Common myeloid progenitor, CD34-positive (primary cell): ENCODE data around the gene EPB41L2.

ENCODE experiments used
- CTCF ChIA-PET: fragments of 350-600 bp; sonication (Branson Sonifier 250); formaldehyde crosslinking; loops from one replicate; lab custom pipeline; 2021; ENCODE audit warnings: antibody characterized with exemption; lab: Charles Lee
- POLR2A ChIA-PET: fragments of 350-600 bp; sonication (Branson Sonifier 250); formaldehyde crosslinking; loops from one replicate; lab custom pipeline; 2021; ENCODE audit warnings: antibody characterized with exemption; lab: Charles Lee
- DNase-seq, 3 donors: peaks; one replicate each; pipeline versions ENCODE4 v3.0.0 to v3.0.0-alpha.2; 2013
- H3K27ac ChIP-seq, 2 experiments: 1 replicate in 1 of 2; 2 replicates in 1 of 2; pipeline ENCODE4 v1.7.0; 2013; ENCODE audit warnings: inconsistent platforms in 2 of 2, low read length in 2 of 2, mild to moderate bottlenecking in 2 of 2, low read depth in 1 of 2, moderate library complexity in 1 of 2; ENCODE audit not compliant: severe bottlenecking in 2 of 2, insufficient read depth in 1 of 2, poor library complexity in 1 of 2
- H3K27me3 ChIP-seq, 5 experiments: replicated peaks in 2 of 5; 1 replicate in 3 of 5; 2 replicates in 2 of 5; pipeline versions ENCODE4 v1.6.1 to v1.7.0; 2013; ENCODE audit warnings: low read length in 4 of 5, mild to moderate bottlenecking in 2 of 5, moderate library complexity in 2 of 5, inconsistent platforms in 1 of 5; ENCODE audit not compliant: insufficient read depth in 5 of 5, control insufficient read depth in 4 of 5
- H3K36me3 ChIP-seq, 4 experiments: 1 replicate in 2 of 4; 2 replicates in 2 of 4; pipeline versions ENCODE4 v1.6.1 to v1.7.0; 2013; ENCODE audit warnings: low read length in 3 of 4, control low read depth in 1 of 4, mild to moderate bottlenecking in 1 of 4; ENCODE audit not compliant: control insufficient read depth in 4 of 4, insufficient read depth in 4 of 4
- H3K4me1 ChIP-seq, 4 experiments: 1 replicate in 3 of 4; 2 replicates in 1 of 4; pipeline versions ENCODE4 v1.6.1 to v1.7.1; 2013; ENCODE audit warnings: low read length in 3 of 4, mild to moderate bottlenecking in 3 of 4, control low read depth in 1 of 4, inconsistent platforms in 1 of 4, moderate library complexity in 1 of 4; ENCODE audit not compliant: control insufficient read depth in 4 of 4, insufficient read depth in 4 of 4; ENCODE audit errors: control extremely low read depth in 1 of 4
- H3K4me3 ChIP-seq, 7 experiments: 1 replicate in 4 of 7; 2 replicates in 3 of 7; pipeline versions ENCODE4 v1.5.1 to v1.7.0; 2013; ENCODE audit warnings: mild to moderate bottlenecking in 7 of 7, low read length in 6 of 7, moderate library complexity in 6 of 7, inconsistent platforms in 2 of 7, low read depth in 2 of 7, control low read depth in 1 of 7; ENCODE audit not compliant: insufficient read depth in 4 of 7, control insufficient read depth in 1 of 7; ENCODE audit errors: extremely low read depth in 1 of 7
- H3K9me3 ChIP-seq, 5 experiments: 1 replicate in 4 of 5; 2 replicates in 1 of 5; pipeline versions ENCODE4 v1.6.1 to v1.7.1; 2013; ENCODE audit warnings: low read length in 4 of 5, mild to moderate bottlenecking in 2 of 5, inconsistent platforms in 1 of 5, low read depth in 1 of 5, moderate library complexity in 1 of 5; ENCODE audit not compliant: control insufficient read depth in 4 of 5, insufficient read depth in 2 of 5; ENCODE audit errors: control extremely low read depth in 1 of 5
- WGBS: methylation state at CpG from one replicate; pipeline ENCODE4 v1.1.5; 2013; ENCODE audit not compliant: insufficient coverage; 5-methylcytosine and 5-hydroxymethylcytosine counted together

The EPB41L2 gene

GRCh38 chr6:131038597-131039344, 24.3 kb downstream of the EPB41L2 start:
- CTCF ChIA-PET = no interaction called here
- no peak overlapping the region for H3K4me3 ChIP-seq
- H3K27ac ChIP-seq = no peak overlapping the region
- no peak for DNase-seq
- POLR2A ChIA-PET = no interaction called here
- no peaks in the 10 kb centered on the region for H3K27me3 ChIP-seq
- WGBS = no CpG with 5 or more reads among the region's 5 CpGs
- no peaks in the 10 kb centered on the region for H3K36me3 ChIP-seq
- H3K4me1 ChIP-seq = peaks cover 0 to 2% (median 0%) of the 10 kb centered on the region in 4 experiments
- H3K9me3 ChIP-seq = peaks cover 0 to 2% (median 0%) of the 10 kb centered on the region in 5 experiments

GRCh38 chr6:131037194-131037897, 25.7 kb downstream of the EPB41L2 start:
- CTCF ChIA-PET = interaction anchor here (0.7 kb wide), 1 partner anchor 56 kb away, joined by 3 read pairs; no protein-coding TSS in a partner anchor
- Histone ChIP-seq H3K27me3 (no peaks in the 10 kb centered on the region), H3K4me3 (no peak overlapping the region), H3K4me1 (peaks cover 0 to 2% (median 0%) of the 10 kb centered on the region in 4 experiments), H3K36me3 (no peaks in the 10 kb centered on the region), H3K9me3 (peaks cover 0 to 2% (median 0%) of the 10 kb centered on the region in 5 experiments), H3K27ac (no peak overlapping the region)
- POLR2A ChIA-PET = no interaction called here
- DNase-seq = no peak
- 93% methylated on average over 6 of the region's 8 CpGs for WGBS

DNA sequence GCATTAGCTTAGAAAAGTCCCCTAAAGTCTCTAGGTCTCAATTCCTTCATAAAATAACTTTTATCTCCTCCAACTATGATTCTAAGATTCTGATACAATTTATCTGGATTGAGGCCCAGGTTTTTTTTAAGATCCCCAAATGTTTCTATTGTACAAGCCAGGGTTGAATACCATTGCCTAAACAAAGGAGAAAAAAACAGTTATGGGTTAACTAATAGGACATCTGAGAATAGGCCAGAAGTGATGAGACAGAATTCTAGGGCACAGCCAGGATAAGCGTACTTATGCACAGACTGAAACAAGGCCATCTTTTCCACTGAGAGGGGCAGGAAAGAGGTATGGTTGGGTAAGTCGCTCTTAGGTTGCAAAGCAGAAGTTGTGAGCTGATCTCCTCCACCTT, 26.4 kb downstream of the EPB41L2 start:
- H3K9me3 ChIP-seq = peaks cover 0 to 2% (median 0%) of the 10 kb centered on the region in 5 experiments
- ChIA-PET CTCF (no interaction called here), POLR2A (no interaction called here)
- H3K27ac ChIP-seq = no peak overlapping the region
- H3K4me1 ChIP-seq = no peaks in the 10 kb centered on the region
- H3K4me3 ChIP-seq = no peak overlapping the region
- H3K36me3 ChIP-seq = no peaks in the 10 kb centered on the region
- WGBS = 100% methylated on average over 1 of the region's 2 CpGs
- DNase-seq = no peak
- no peaks in the 10 kb centered on the region for H3K27me3 ChIP-seq

DNA sequence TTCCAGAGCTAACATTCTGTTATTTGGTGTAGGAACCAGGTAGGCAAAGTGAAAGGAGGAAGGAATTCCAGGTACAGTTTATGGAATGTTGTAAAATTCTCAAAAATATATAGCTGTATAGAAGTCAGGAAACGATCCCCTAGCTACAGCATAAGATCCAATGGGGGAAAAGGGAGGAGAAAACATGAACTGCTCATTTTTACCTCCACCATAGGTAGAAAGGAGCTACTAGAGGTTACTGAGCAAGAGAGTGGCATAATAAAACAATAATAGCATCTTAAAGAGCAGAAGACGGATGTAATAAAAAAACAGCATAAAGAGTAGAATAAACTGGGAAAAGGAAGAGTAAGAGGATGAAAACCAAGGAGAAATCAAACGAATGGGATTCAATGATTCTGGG, 26.9 kb downstream of the EPB41L2 start:
- Histone ChIP-seq H3K27me3 (no peaks in the 10 kb centered on the region), H3K4me3 (no peak overlapping the region), H3K4me1 (no peaks in the 10 kb centered on the region), H3K9me3 (peaks cover 0 to 2% (median 0%) of the 10 kb centered on the region in 5 experiments), H3K27ac (no peak overlapping the region), H3K36me3 (no peaks in the 10 kb centered on the region)
- DNase-seq = no peak
- 83% methylated on average over 1 of the region's 3 CpGs for WGBS
- POLR2A ChIA-PET = no interaction called here
- CTCF ChIA-PET = no interaction called here

DNA sequence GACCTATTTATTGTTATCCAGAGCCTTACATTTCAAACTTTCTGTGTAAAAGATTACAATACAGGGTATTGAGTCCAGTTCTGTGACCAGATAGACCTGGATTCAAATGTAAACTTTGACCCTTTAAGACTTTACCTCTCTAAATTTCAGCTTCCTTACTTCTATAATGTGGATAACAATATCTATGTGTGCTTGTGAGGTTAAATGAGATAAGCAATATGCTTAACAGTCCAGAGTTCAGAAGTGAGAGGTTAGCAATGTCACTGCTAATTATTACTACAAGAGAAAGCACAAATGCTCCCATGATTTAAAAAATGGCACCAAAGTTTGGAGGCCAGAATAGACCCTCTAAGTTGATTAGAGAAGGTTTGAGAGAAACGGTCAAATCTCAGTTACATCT, 27.5 kb downstream of the EPB41L2 start:
- POLR2A ChIA-PET = no interaction called here
- H3K36me3 ChIP-seq = no peaks in the 10 kb centered on the region
- H3K4me1 ChIP-seq = no peaks in the 10 kb centered on the region
- no peak overlapping the region for H3K4me3 ChIP-seq
- no peak overlapping the region for H3K27ac ChIP-seq
- WGBS = 100% methylated on average over 1 of the region's 1 CpG
- H3K9me3 ChIP-seq = peaks cover 0 to 2% (median 0%) of the 10 kb centered on the region in 5 experiments
- CTCF ChIA-PET = no interaction called here
- no peaks in the 10 kb centered on the region for H3K27me3 ChIP-seq
- DNase-seq = no peak

- no peaks in the 10 kb centered on the region for H3K4me1 ChIP-seq
- WGBS = 63% methylated on average over 1 of the region's 1 CpG
- DNase-seq = no peak
- H3K27ac ChIP-seq = no peak overlapping the region
- H3K27me3 ChIP-seq = no peaks in the 10 kb centered on the region
- no peak overlapping the region for H3K4me3 ChIP-seq
- H3K36me3 ChIP-seq = no peaks in the 10 kb centered on the region
- POLR2A ChIA-PET = no interaction called here
- CTCF ChIA-PET = interaction anchor here (0.9 kb wide), 1 partner anchor 13 kb away, joined by 3 read pairs; no protein-coding TSS in a partner anchor
- H3K9me3 ChIP-seq = peaks cover 0 to 2% (median 0%) of the 10 kb centered on the region in 5 experiments
Observed at GRCh38 chr6:131033631-131034030, 29.4 kb downstream of the EPB41L2 start.
